Coronary artery (tissue), 2 donors: ENCODE results near the gene SV2B.

Experiments used
- DNase-seq: peaks from one replicate; pipeline ENCODE4 v3.0.0-alpha.2; 2017; ENCODE audit warnings: low spot score
- H3K27ac ChIP-seq, 2 donors: fragments of 200-600 bp; sonication (generic); one replicate each; pipeline ENCODE4 v1.5.1; 2016 to 2019
- H3K4me3 ChIP-seq: fragments of 200-600 bp; sonication (generic); 2 replicates; pipeline ENCODE4 v1.5.1; 2016; ENCODE audit warnings: mild to moderate bottlenecking, moderate library complexity
- TF ChIP-seq, protein P1 (sequence below): fragments of 200-600 bp; sonication (generic); IDR thresholded peaks from one replicate; pipeline ENCODE4 v1.5.1; 2019; ENCODE audit warnings: antibody characterized with exemption

Gene SV2B

GRCh38 chr15:91184441-91184840 lies 84.4 kb downstream of the SV2B start:
- DNase-seq, result no peak
- no peak overlapping the region for H3K4me3 ChIP-seq
- no peak overlapping the region for H3K27ac ChIP-seq
- TF ChIP-seq, protein P1, sequence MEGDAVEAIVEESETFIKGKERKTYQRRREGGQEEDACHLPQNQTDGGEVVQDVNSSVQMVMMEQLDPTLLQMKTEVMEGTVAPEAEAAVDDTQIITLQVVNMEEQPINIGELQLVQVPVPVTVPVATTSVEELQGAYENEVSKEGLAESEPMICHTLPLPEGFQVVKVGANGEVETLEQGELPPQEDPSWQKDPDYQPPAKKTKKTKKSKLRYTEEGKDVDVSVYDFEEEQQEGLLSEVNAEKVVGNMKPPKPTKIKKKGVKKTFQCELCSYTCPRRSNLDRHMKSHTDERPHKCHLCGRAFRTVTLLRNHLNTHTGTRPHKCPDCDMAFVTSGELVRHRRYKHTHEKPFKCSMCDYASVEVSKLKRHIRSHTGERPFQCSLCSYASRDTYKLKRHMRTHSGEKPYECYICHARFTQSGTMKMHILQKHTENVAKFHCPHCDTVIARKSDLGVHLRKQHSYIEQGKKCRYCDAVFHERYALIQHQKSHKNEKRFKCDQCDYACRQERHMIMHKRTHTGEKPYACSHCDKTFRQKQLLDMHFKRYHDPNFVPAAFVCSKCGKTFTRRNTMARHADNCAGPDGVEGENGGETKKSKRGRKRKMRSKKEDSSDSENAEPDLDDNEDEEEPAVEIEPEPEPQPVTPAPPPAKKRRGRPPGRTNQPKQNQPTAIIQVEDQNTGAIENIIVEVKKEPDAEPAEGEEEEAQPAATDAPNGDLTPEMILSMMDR, result no peak

DNA sequence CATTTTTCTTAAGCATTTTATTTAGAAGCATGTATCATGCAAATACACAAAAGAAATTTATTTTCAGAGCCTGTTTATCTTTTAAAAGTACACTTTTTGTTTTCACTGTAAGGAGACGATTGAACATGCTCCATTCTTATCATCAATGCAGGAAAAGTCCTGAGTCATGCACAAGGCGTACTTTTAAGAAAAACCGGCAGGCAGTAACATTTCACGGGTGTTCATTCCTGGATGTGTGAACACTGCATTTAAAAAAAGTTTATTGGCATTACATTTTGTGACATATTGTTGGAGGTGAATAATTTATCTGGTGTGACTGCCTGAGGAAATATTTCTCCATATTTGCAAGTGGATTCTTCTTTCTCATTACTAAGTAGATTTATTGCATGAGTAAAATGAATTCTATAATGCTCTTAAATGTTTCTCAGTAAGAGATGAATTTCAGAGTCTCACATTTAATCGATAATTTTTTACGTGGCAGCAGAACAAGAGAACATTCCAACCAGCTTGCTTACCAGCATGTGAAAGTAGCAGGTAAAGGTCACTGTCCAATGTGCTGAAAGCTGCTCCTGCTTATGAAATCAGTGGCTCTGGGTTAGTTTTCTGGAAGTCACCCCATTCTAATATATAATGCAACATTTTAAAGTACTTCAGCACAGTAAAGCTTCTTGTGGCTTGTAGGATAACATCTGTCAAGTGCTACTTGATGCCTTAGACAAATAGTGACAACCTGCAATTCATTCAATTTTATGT lies 87.0 kb downstream of the SV2B start:
- Histone ChIP-seq H3K27ac (no peak overlapping the region), H3K4me3 (no peak overlapping the region)
- TF ChIP-seq, protein P1, result no peak
- no peak for DNase-seq

- H3K4me3 ChIP-seq, result no peak overlapping the region
- H3K27ac ChIP-seq, result no peak overlapping the region
- no peak for DNase-seq
- TF ChIP-seq, protein P1, result no peak
Measured at GRCh38 chr15:91192285-91192684, 92.2 kb downstream of the SV2B start.

DNA sequence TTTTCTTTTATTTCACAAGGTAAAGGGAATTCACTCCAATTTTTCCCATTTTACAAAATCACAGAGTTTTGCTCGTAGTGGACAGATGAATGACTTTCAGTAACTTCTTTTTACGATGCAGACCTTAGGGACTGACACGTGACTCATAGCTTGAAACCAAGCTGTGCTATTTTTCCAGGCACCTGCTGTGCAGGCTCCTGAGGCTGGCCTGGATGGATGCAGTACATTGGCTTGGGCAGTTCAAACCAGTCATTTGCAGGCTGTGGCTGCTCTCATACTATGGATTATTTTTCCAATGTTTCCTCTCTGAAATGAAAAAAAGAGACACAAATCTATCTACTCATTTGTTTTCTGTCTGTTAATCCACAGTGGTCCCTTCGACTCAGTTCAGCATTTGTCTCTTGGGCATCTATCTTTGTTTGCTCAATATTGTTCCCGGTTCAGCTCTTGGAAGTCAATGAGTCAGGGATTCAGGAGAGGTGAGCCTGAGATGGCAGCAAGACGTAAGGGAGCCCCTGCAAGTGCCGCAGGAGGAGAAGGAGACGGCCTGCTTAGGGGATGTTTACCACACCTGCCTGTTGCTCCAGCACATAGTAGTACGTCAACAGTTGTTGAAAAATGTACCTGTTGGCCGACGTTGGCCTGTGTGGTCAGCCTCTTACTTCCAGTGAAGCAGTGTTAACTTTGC lies 92.8 kb downstream of the SV2B start:
- TF ChIP-seq, protein P1, result no peak
- Histone ChIP-seq H3K4me3 (no peak overlapping the region), H3K27ac (no peak overlapping the region)
- no peak for DNase-seq

DNA sequence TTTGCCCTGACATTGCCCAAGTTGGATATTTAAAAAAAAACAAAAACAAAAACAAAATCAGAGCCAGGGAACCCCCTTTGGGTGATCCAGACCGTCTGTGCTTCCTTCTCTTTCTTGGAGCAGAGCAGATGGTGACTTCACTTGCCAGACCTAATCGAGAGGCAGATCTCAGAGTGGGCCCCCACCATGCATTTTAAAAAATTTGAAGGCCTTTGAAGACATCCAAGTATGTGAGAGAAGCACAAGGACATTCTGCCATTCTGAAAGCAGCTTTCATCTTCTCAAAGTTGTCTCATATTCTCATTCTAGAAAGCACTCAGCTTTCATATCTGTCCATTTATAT lies 93.3 kb downstream of the SV2B start:
- no peak for DNase-seq
- no peak overlapping the region for H3K27ac ChIP-seq
- H3K4me3 ChIP-seq, result no peak overlapping the region
- TF ChIP-seq, protein P1, result no peak

DNA sequence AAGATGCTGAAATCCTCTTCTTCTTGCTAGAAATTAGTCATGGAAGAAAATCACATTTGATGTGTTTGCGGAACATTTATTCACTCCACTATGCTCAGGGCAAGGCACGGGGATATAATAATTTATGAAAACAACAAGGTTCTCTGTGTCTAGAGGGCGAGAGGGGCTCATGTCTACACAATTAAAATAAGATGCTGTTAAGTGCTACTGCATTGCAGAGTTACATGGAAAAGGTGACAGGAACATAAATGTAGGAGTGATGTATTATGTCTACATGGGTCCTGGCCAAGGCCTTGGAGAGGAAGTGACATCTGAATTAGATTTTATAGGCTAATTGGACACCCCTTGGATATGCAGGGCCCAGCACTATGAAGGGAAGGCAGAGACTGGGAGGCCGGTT lies 96.1 kb downstream of the SV2B start:
- Histone ChIP-seq H3K27ac (no peak overlapping the region), H3K4me3 (no peak overlapping the region)
- DNase-seq, result no peak
- TF ChIP-seq, protein P1, result no peak

DNA sequence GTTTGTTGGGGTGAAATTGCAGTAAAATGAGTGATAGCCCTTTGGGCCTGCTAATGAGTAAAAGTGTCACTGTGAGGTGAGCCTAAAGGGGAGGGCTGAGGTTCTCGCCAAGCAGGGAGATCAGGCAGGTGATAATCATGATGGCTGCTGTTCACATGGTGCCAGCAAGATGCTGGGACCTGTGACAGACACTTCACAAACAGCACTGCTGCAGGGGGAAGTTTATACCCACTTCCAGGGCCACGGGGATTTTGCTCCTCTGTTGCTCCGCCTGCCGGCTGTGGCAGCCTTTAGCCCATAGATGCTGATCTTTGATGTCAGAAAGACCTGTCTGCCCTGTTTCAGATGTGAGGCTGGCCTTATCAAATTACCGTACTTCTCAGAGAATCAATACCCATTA lies 96.7 kb downstream of the SV2B start:
- TF ChIP-seq, protein P1, result no peak
- Histone ChIP-seq H3K4me3 (no peak overlapping the region), H3K27ac (no peak overlapping the region)
- DNase-seq, result no peak
